Sigmoid colon (tissue), 4 donors: ENCODE data around the gene CEP57L1.
"Not testable (repeated sequence)": the region's sequence is repeated elsewhere in the genome, so short reads cannot be mapped to it uniquely, and the experiment has no call there.

Source experiments
- EP300 ChIP-seq, 4 donors: sonication (generic); formaldehyde crosslinking; IDR thresholded peaks; one replicate each; pipeline ENCODE4 v1.6.1; 2017; ENCODE audit warnings: antibody characterized with exemption in 4 of 4
- POLR2A ChIP-seq, 2 donors: fragments of 450-650 bp; IDR thresholded peaks; one replicate each; pipeline ENCODE4 v1.6.1; 2016; ENCODE audit warnings: antibody characterized with exemption in 2 of 2, mild to moderate bottlenecking in 2 of 2, moderate library complexity in 2 of 2
- POLR2AphosphoS5 ChIP-seq, 4 donors: sonication (generic); formaldehyde crosslinking; IDR thresholded peaks; one replicate each; pipeline ENCODE4 v1.6.1; 2017; ENCODE audit warnings: antibody characterized with exemption in 4 of 4
- TF ChIP-seq, protein P1 (sequence below), 4 experiments: fragments of 450-650 bp in 3 of 4; fragments of 200-600 bp in 1 of 4; IDR thresholded peaks; one replicate each; pipeline ENCODE4 v1.5.1; 2016 to 2019; ENCODE audit warnings: antibody characterized with exemption in 4 of 4, mild to moderate bottlenecking in 3 of 4, moderate library complexity in 2 of 4

DNA sequence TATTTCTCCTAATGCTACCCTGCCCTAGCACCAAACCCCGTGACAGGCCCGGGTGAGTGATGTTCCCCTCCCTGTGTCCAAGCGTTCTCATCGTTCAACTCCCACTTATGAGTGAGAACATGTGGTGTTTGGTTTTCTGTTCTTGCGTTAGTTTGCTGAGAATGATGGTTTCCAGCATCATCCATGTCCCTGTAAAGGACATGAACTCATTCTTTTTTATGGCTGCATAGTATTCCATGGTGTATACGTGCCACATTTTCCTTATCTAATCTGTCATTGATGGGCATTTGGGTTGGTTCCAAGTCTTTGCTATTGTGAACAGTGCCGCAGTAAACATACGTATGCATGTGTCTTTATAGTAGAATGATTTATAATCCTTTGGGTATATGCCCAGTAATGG lies 14.4 kb downstream of the CEP57L1 start:
- TF ChIP-seq, protein P1, sequence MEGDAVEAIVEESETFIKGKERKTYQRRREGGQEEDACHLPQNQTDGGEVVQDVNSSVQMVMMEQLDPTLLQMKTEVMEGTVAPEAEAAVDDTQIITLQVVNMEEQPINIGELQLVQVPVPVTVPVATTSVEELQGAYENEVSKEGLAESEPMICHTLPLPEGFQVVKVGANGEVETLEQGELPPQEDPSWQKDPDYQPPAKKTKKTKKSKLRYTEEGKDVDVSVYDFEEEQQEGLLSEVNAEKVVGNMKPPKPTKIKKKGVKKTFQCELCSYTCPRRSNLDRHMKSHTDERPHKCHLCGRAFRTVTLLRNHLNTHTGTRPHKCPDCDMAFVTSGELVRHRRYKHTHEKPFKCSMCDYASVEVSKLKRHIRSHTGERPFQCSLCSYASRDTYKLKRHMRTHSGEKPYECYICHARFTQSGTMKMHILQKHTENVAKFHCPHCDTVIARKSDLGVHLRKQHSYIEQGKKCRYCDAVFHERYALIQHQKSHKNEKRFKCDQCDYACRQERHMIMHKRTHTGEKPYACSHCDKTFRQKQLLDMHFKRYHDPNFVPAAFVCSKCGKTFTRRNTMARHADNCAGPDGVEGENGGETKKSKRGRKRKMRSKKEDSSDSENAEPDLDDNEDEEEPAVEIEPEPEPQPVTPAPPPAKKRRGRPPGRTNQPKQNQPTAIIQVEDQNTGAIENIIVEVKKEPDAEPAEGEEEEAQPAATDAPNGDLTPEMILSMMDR (IDR thresholded peaks at IDR 0.05) = not testable (repeated sequence)
- TF ChIP-seq EP300, POLR2AphosphoS5, POLR2A (IDR thresholded peaks at IDR 0.05): not testable (repeated sequence)
